ENCODE results near the gene EDA. TPM values are rescaled to one million over a fixed set of nuclear protein-coding genes. Genes with fewer than 3 reads are reported as not detected.

Gene EDA
- total and polyA plus RNA-seq, 2 of the 13 experiments (the other 11 are each of a cell fraction or from before 2014, with no cell fraction given): 8.8 to 11.2 TPM

DNA sequence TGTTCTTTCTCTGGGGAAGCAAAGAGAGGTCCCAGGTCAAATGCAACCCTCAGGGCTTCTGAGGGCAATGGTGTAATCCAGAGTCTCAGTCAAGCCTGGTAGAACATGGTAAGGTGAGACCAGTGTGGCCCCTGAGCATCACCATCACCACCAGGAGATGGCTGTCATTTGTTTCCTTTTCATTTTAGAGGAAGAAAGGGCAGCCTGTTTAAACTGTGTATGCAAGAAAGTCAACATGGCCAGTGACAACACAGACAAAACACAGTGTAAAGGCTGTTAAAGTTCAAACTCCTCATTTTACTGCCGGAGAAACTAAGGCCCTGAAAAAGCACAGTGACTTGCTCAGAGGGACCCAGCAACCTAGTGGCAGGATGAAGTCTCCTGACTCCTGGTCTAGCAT lies 2.0 kb upstream of the EDA start (continued):
- TF ChIP-seq, protein P1, sequence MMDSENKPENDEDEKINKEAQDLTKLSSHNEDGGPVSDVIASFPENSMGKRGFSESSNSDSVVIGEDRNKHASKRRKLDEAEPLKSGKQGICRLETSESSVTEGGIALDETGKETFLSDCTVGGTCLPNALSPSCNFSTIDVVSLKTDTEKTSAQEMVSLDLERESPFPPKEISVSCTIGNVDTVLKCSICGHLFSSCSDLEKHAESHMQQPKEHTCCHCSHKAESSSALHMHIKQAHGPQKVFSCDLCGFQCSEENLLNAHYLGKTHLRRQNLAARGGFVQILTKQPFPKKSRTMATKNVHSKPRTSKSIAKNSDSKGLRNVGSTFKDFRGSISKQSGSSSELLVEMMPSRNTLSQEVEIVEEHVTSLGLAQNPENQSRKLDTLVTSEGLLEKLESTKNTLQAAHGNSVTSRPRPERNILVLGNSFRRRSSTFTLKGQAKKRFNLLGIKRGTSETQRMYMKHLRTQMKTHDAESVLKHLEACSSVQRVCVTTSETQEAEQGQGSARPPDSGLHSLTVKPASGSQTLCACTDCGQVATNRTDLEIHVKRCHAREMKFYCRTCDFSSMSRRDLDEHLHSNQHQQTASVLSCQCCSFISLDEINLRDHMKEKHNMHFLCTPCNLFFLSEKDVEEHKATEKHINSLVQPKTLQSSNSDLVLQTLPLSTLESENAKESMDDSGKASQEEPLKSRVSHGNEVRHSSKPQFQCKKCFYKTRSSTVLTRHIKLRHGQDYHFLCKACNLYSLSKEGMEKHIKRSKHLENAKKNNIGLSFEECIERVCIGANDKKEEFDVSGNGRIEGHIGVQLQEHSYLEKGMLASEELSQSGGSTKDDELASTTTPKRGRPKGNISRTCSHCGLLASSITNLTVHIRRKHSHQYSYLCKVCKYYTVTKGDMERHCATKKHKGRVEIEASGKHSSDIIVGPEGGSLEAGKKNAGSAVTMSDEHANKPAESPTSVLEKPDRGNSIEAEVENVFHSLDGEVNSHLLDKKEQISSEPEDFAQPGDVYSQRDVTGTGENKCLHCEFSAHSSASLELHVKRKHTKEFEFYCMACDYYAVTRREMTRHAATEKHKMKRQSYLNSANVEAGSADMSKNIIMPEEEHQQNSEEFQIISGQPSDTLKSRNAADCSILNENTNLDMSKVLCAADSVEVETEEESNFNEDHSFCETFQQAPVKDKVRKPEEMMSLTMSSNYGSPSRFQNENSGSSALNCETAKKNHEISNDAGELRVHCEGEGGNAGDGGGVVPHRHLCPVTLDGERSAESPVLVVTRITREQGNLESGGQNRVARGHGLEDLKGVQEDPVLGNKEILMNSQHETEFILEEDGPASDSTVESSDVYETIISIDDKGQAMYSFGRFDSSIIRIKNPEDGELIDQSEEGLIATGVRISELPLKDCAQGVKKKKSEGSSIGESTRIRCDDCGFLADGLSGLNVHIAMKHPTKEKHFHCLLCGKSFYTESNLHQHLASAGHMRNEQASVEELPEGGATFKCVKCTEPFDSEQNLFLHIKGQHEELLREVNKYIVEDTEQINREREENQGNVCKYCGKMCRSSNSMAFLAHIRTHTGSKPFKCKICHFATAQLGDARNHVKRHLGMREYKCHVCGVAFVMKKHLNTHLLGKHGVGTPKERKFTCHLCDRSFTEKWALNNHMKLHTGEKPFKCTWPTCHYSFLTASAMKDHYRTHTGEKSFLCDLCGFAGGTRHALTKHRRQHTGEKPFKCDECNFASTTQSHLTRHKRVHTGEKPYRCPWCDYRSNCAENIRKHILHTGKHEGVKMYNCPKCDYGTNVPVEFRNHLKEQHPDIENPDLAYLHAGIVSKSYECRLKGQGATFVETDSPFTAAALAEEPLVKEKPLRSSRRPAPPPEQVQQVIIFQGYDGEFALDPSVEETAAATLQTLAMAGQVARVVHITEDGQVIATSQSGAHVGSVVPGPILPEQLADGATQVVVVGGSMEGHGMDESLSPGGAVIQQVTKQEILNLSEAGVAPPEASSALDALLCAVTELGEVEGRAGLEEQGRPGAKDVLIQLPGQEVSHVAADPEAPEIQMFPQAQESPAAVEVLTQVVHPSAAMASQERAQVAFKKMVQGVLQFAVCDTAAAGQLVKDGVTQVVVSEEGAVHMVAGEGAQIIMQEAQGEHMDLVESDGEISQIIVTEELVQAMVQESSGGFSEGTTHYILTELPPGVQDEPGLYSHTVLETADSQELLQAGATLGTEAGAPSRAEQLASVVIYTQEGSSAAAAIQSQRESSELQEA (CRISPR knock-in tag; IDR thresholded peaks at IDR 0.05; ENCODE audit: not compliant biosample characterization): no peak
- TF ChIP-seq, protein P2, sequence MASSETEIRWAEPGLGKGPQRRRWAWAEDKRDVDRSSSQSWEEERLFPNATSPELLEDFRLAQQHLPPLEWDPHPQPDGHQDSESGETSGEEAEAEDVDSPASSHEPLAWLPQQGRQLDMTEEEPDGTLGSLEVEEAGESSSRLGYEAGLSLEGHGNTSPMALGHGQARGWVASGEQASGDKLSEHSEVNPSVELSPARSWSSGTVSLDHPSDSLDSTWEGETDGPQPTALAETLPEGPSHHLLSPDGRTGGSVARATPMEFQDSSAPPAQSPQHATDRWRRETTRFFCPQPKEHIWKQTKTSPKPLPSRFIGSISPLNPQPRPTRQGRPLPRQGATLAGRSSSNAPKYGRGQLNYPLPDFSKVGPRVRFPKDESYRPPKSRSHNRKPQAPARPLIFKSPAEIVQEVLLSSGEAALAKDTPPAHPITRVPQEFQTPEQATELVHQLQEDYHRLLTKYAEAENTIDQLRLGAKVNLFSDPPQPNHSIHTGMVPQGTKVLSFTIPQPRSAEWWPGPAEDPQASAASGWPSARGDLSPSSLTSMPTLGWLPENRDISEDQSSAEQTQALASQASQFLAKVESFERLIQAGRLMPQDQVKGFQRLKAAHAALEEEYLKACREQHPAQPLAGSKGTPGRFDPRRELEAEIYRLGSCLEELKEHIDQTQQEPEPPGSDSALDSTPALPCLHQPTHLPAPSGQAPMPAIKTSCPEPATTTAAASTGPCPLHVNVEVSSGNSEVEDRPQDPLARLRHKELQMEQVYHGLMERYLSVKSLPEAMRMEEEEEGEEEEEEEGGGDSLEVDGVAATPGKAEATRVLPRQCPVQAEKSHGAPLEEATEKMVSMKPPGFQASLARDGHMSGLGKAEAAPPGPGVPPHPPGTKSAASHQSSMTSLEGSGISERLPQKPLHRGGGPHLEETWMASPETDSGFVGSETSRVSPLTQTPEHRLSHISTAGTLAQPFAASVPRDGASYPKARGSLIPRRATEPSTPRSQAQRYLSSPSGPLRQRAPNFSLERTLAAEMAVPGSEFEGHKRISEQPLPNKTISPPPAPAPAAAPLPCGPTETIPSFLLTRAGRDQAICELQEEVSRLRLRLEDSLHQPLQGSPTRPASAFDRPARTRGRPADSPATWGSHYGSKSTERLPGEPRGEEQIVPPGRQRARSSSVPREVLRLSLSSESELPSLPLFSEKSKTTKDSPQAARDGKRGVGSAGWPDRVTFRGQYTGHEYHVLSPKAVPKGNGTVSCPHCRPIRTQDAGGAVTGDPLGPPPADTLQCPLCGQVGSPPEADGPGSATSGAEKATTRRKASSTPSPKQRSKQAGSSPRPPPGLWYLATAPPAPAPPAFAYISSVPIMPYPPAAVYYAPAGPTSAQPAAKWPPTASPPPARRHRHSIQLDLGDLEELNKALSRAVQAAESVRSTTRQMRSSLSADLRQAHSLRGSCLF (CRISPR knock-in tag; IDR thresholded peaks at IDR 0.05; ENCODE audit: borderline replicate concordance): no peak
- TF ChIP-seq, protein P3, sequence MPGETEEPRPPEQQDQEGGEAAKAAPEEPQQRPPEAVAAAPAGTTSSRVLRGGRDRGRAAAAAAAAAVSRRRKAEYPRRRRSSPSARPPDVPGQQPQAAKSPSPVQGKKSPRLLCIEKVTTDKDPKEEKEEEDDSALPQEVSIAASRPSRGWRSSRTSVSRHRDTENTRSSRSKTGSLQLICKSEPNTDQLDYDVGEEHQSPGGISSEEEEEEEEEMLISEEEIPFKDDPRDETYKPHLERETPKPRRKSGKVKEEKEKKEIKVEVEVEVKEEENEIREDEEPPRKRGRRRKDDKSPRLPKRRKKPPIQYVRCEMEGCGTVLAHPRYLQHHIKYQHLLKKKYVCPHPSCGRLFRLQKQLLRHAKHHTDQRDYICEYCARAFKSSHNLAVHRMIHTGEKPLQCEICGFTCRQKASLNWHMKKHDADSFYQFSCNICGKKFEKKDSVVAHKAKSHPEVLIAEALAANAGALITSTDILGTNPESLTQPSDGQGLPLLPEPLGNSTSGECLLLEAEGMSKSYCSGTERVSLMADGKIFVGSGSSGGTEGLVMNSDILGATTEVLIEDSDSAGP (CRISPR knock-in tag; IDR thresholded peaks at IDR 0.05; ENCODE audit: borderline replicate concordance): no peak
- TF ChIP-seq FOXP1 (IDR thresholded peaks at IDR 0.05) (no peak), FOXP1 (CRISPR knock-in tag; IDR thresholded peaks at IDR 0.05) (peak; percentile 68), NFIC (IDR thresholded peaks at IDR 0.05; ENCODE audit: low read length) (0 out of 2 replicates have a peak, but pooled peaks have one; percentile 23), ZKSCAN5 (CRISPR knock-in tag; IDR thresholded peaks at IDR 0.05) (no peak)
- TF ChIP-seq, protein P4, sequence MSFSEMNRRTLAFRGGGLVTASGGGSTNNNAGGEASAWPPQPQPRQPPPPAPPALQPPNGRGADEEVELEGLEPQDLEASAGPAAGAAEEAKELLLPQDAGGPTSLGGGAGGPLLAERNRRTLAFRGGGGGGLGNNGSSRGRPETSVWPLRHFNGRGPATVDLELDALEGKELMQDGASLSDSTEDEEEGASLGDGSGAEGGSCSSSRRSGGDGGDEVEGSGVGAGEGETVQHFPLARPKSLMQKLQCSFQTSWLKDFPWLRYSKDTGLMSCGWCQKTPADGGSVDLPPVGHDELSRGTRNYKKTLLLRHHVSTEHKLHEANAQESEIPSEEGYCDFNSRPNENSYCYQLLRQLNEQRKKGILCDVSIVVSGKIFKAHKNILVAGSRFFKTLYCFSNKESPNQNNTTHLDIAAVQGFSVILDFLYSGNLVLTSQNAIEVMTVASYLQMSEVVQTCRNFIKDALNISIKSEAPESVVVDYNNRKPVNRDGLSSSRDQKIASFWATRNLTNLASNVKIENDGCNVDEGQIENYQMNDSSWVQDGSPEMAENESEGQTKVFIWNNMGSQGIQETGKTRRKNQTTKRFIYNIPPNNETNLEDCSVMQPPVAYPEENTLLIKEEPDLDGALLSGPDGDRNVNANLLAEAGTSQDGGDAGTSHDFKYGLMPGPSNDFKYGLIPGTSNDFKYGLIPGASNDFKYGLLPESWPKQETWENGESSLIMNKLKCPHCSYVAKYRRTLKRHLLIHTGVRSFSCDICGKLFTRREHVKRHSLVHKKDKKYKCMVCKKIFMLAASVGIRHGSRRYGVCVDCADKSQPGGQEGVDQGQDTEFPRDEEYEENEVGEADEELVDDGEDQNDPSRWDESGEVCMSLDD (CRISPR knock-in tag; IDR thresholded peaks at IDR 0.05; ENCODE audit: borderline replicate concordance): no peak
- TF ChIP-seq, protein P5, sequence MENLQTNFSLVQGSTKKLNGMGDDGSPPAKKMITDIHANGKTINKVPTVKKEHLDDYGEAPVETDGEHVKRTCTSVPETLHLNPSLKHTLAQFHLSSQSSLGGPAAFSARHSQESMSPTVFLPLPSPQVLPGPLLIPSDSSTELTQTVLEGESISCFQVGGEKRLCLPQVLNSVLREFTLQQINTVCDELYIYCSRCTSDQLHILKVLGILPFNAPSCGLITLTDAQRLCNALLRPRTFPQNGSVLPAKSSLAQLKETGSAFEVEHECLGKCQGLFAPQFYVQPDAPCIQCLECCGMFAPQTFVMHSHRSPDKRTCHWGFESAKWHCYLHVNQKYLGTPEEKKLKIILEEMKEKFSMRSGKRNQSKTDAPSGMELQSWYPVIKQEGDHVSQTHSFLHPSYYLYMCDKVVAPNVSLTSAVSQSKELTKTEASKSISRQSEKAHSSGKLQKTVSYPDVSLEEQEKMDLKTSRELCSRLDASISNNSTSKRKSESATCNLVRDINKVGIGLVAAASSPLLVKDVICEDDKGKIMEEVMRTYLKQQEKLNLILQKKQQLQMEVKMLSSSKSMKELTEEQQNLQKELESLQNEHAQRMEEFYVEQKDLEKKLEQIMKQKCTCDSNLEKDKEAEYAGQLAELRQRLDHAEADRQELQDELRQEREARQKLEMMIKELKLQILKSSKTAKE (CRISPR knock-in tag; IDR thresholded peaks at IDR 0.05; ENCODE audit: borderline replicate concordance): peak; percentile 13; the same call in 1 of the 2 replicates
